ENCODE data around the gene TRIM33. TPM values are rescaled to one million over a fixed set of nuclear protein-coding genes. Genes with fewer than 3 reads are reported as not detected.
"Not testable (repeated sequence)": the region's sequence is repeated elsewhere in the genome, so short reads cannot be mapped to it uniquely, and the experiment has no call there.

TRIM33 gene
- polyA plus RNA-seq, 4 donors, result 38.6 to 54.6 (median 53.3) TPM

- no peak for DNase-seq (ENCODE audit: low read depth in 4 of 4, low spot score in 3 of 4)
Measured at GRCh38 chr1:114431026-114431425, 80.0 kb downstream of the TRIM33 start.

GRCh38 chr1:114428083-114428754 lies 82.8 kb downstream of the TRIM33 start:
- peak in 1 of 4 donors; percentile 7 for DNase-seq (ENCODE audit: low read depth in 4 of 4, low spot score in 3 of 4)

GRCh38 chr1:114427612-114428011 lies 83.4 kb downstream of the TRIM33 start:
- DNase-seq (ENCODE audit: low read depth in 4 of 4, low spot score in 3 of 4), result no peak

- DNase-seq (ENCODE audit: low read depth in 4 of 4, low spot score in 3 of 4), result no peak
Measured at GRCh38 chr1:114423455-114423854, 87.5 kb downstream of the TRIM33 start.

GRCh38 chr1:114418948-114419347 lies 92.1 kb downstream of the TRIM33 start:
- not testable (repeated sequence) for DNase-seq (ENCODE audit: low read depth in 4 of 4, low spot score in 3 of 4)

GRCh38 chr1:114397601-114398000 lies 113.4 kb downstream of the TRIM33 start:
- no peak for DNase-seq (ENCODE audit: low read depth in 4 of 4, low spot score in 3 of 4)

GRCh38 chr1:114395863-114396262 lies 115.1 kb downstream of the TRIM33 start:
- DNase-seq (ENCODE audit: low read depth in 4 of 4, low spot score in 3 of 4), result no peak

GRCh38 chr1:114390960-114391359 lies 120.0 kb downstream of the TRIM33 start:
- no peak for DNase-seq (ENCODE audit: low read depth in 4 of 4, low spot score in 3 of 4)

- no peak for DNase-seq (ENCODE audit: low read depth in 4 of 4, low spot score in 3 of 4)
Measured at GRCh38 chr1:114390361-114390760, 120.6 kb downstream of the TRIM33 start.

- DNase-seq (ENCODE audit: low read depth in 4 of 4, low spot score in 3 of 4), result no peak
Measured at GRCh38 chr1:114388432-114389003, 122.5 kb downstream of the TRIM33 start.

GRCh38 chr1:114387585-114387984 lies 123.4 kb downstream of the TRIM33 start:
- DNase-seq (ENCODE audit: low read depth in 4 of 4, low spot score in 3 of 4), result not testable (repeated sequence)

GRCh38 chr1:114387010-114387360 lies 124.0 kb downstream of the TRIM33 start:
- DNase-seq (ENCODE audit: low read depth in 4 of 4, low spot score in 3 of 4), result no peak

GRCh38 chr1:114386129-114387009 lies 124.6 kb downstream of the TRIM33 start:
- DNase-seq (ENCODE audit: low read depth in 4 of 4, low spot score in 3 of 4), result no peak

- no peak for DNase-seq (ENCODE audit: low read depth in 4 of 4, low spot score in 3 of 4)
Measured at GRCh38 chr1:114384922-114385321, 126.1 kb downstream of the TRIM33 start.

GRCh38 chr1:114379987-114380386 lies 131.0 kb downstream of the TRIM33 start:
- DNase-seq (ENCODE audit: low read depth in 4 of 4, low spot score in 3 of 4), result no peak

GRCh38 chr1:114379358-114379757 lies 131.6 kb downstream of the TRIM33 start:
- no peak for DNase-seq (ENCODE audit: low read depth in 4 of 4, low spot score in 3 of 4)

- no peak for DNase-seq (ENCODE audit: low read depth in 4 of 4, low spot score in 3 of 4)
Measured at GRCh38 chr1:114377356-114377755, 133.6 kb downstream of the TRIM33 start.

- DNase-seq (ENCODE audit: low read depth in 4 of 4, low spot score in 3 of 4), result no peak
Measured at GRCh38 chr1:114369930-114370329, 141.1 kb downstream of the TRIM33 start.

- DNase-seq (ENCODE audit: low read depth in 4 of 4, low spot score in 3 of 4), result not testable (repeated sequence)
Measured at GRCh38 chr1:114369266-114369919, 141.6 kb downstream of the TRIM33 start.

GRCh38 chr1:114368560-114369255 lies 142.3 kb downstream of the TRIM33 start:
- no peak for DNase-seq (ENCODE audit: low read depth in 4 of 4, low spot score in 3 of 4)
